ENCODE data around the gene SLC25A34. TPM values are rescaled to one million over a fixed set of nuclear protein-coding genes. Genes with fewer than 3 reads are reported as not detected.

SLC25A34 gene
- total and polyA plus RNA-seq, 10 of the 15 experiments (the other 5 are each of a cell fraction or from before 2014, with no cell fraction given) = 0.02 to 1.6 (median 0.39) TPM

- DNase-seq (ENCODE audit: low read depth, low spot score) (no peak), FAIRE-seq (no peak), ATAC-seq (no peak)
- no peak overlapping the region for H3K27ac ChIP-seq (ENCODE audit: control insufficient read depth, insufficient read depth)
- H3K27me3 ChIP-seq (replicated peaks in 1 of 2; ENCODE audit: control insufficient read depth in 2 of 2, insufficient read depth in 2 of 2, low read length in 1 of 2) = no peaks in the 10 kb centered on the region
- H3K4me2 ChIP-seq (ENCODE audit: control insufficient read depth, insufficient read depth) = no peak overlapping the region
- H2AFZ ChIP-seq (ENCODE audit: control insufficient read depth, low read depth, low read length) = no peak overlapping the region
- peaks cover 0 to 3% of the 10 kb centered on the region in 2 experiments; a peak in 2 of 4 replicates for H3K36me3 ChIP-seq (ENCODE audit: control insufficient read depth in 2 of 2, insufficient read depth in 2 of 2, low read length in 1 of 2)
- H3K9ac ChIP-seq (ENCODE audit: control insufficient read depth, insufficient read depth, low read length) = no peak overlapping the region
- TF ChIP-seq NRF1 (conservative IDR thresholded peaks at IDR 0.05; ENCODE audit: low read depth, low read length) (no peak), SIN3A (IDR thresholded peaks at IDR 0.05; ENCODE audit: low read depth, low read length) (no peak), GATAD2B (conservative IDR thresholded peaks at IDR 0.05; ENCODE audit: low read depth) (no peak), STAT1 (conservative IDR thresholded peaks at IDR 0.05) (no peak), TAF1 (IDR thresholded peaks at IDR 0.05; ENCODE audit: borderline replicate concordance, low read depth, low read length) (no peak), PAX5 (IDR thresholded peaks at IDR 0.05; ENCODE audit: borderline replicate concordance, low read depth, low read length) (no peak), SMAD1 (IDR thresholded peaks at IDR 0.05; ENCODE audit: low read depth, partially characterized antibody) (no peak), ZNF384 (IDR thresholded peaks at IDR 0.05; ENCODE audit: borderline replicate concordance, low read depth, low read length) (no peak), CEBPB (IDR thresholded peaks at IDR 0.05; ENCODE audit: borderline replicate concordance in 1 of 2, low read depth in 2 of 2, low read length in 2 of 2) (no peak), NR2C2 (IDR thresholded peaks at IDR 0.05; ENCODE audit: borderline replicate concordance, control insufficient read depth, insufficient read length, low read depth) (no peak), JUNB (IDR thresholded peaks at IDR 0.05) (no peak), USF1 (IDR thresholded peaks at IDR 0.05; ENCODE audit: borderline replicate concordance, extremely low read length, insufficient read depth, low read depth, low read length) (no peak)
- intact Hi-C loops (cut with micrococcal nuclease; ENCODE audit: unreplicated experiment) = no loop called here
- no TSS peak for BruUV-seq (replicated peaks)
- H3K9me3 ChIP-seq (replicated peaks; ENCODE audit: control insufficient read depth, insufficient read depth, low read length) = no peaks in the 10 kb centered on the region; the same call in 2 of the 3 replicates
- in situ Hi-C loops (cut with MboI) = no loop called here
- CTCF ChIA-PET = no interaction called here
- no peak overlapping the region for H3K4me3 ChIP-seq
- WGBS (ENCODE audit: insufficient coverage, insufficient replicate concordance, low lambda C conversion rate, missing lambda C conversion rate) = 75% methylated on average over 5 of the region's 5 CpGs
- peaks cover 42% of the 10 kb centered on the region for H3K79me2 ChIP-seq (ENCODE audit: control insufficient read depth, insufficient read depth, low read length)
- peaks cover 14% of the 10 kb centered on the region for H3K4me1 ChIP-seq (ENCODE audit: control insufficient read depth, insufficient read depth, low read length)
- H4K20me1 ChIP-seq (ENCODE audit: control insufficient read depth, insufficient read depth) = no peaks in the 10 kb centered on the region
- SMC1A ChIA-PET (ENCODE audit: uncharacterized antibody, unreplicated experiment) = interaction anchor here (1.8 kb wide), 1 partner anchor 8 kb away, joined by 9 read pairs; the partner anchor contains the start of gene PLEKHM2
- RAD21 ChIA-PET (ENCODE audit: unreplicated experiment) = interaction anchor here (1.0 kb wide), 1 partner anchor 114 kb away, joined by 3 read pairs; no protein-coding TSS in a partner anchor
- POLR2A ChIA-PET = interaction anchor here (0.5 to 0.6 kb wide), 2 partner anchors 8 to 29 kb away, joined by 3 read pairs; no protein-coding TSS in a partner anchor
These were observed 42.7 kb upstream of the SLC25A34 start for GRCh38 chr1:15693371-15693770.

Data from GM12878 (cell line).